OCI-LY3 (cell line): ENCODE data around the gene DNAH14.

ENCODE experiments used
- CTCF ChIP-seq: fragments of 200-600, 300-600 bp; sonication (generic); IDR thresholded peaks from 2 replicates; pipeline ENCODE4 v1.5.1; 2014; ENCODE audit warnings: antibody characterized with exemption, low read length, low read depth
- EZH2phosphoT487 ChIP-seq: fragments of 200-600 bp; shearing (Covaris generic); IDR thresholded peaks from 2 replicates; pipeline ENCODE4 v1.6.1; 2018; ENCODE audit warnings: antibody characterized with exemption, mixed run types, low read depth

GRCh38 chr1:224923726-224924125, 5.7 kb upstream of the DNAH14 start:
- TF ChIP-seq CTCF = no peak
- TF ChIP-seq EZH2phosphoT487 = no peak
